Activated T-cell treated with anti-CD3 and anti-CD28 coated beads for 48 hours (primary cell): ENCODE data around the gene ABT1.

Source experiments
- DNase-seq: peaks from one replicate; pipeline ENCODE4 v3.0.0-alpha.2; 2020; ENCODE audit warnings: low read depth

The ABT1 gene

GRCh38 chr6:26604797-26605196, 8.0 kb downstream of the ABT1 start:
- no peak for DNase-seq

- DNase-seq = no peak
Measured at GRCh38 chr6:26607434-26608230, 10.9 kb downstream of the ABT1 start.

DNA sequence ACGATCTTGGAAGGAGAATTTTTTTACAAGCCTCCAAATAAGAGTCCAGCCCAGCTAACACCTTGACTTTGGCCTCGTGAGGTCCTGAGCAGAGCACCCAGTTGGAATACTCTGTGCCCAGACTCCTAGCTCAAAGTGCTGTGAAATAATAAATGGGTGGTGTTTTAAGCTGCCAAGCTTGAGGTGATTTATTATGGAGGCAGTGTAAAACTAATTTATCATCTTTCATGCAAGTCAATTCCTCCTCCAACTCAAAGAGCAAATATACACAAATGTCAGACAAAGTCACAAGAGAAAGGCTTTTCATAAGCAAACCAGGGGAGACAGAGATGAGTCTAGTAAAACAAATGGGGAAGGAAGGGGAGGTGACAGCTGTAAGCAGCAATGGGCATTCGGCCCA, 12.7 kb downstream of the ABT1 start:
- no peak for DNase-seq

DNA sequence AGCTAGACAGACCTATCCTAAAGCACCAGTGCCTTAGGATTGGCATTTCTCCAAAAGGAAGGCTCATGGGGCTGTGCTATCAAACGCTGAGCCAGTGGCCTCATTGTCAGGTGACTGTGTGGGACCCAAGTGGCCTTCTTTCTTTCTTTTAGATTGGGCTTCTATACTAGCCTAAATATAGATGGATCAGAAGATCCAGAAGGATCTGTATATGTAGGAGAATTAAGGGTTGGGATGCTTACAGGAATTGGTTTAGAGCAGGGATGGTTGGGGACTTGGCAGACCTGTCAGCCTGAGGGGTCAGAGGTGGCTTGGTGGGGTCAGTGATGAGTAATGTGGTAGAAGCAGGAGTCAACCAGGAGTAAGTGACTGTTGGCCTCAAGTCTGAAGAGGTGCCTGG, 14.8 kb downstream of the ABT1 start:
- no peak for DNase-seq

GRCh38 chr6:26613201-26613600, 16.4 kb downstream of the ABT1 start:
- no peak for DNase-seq

DNA sequence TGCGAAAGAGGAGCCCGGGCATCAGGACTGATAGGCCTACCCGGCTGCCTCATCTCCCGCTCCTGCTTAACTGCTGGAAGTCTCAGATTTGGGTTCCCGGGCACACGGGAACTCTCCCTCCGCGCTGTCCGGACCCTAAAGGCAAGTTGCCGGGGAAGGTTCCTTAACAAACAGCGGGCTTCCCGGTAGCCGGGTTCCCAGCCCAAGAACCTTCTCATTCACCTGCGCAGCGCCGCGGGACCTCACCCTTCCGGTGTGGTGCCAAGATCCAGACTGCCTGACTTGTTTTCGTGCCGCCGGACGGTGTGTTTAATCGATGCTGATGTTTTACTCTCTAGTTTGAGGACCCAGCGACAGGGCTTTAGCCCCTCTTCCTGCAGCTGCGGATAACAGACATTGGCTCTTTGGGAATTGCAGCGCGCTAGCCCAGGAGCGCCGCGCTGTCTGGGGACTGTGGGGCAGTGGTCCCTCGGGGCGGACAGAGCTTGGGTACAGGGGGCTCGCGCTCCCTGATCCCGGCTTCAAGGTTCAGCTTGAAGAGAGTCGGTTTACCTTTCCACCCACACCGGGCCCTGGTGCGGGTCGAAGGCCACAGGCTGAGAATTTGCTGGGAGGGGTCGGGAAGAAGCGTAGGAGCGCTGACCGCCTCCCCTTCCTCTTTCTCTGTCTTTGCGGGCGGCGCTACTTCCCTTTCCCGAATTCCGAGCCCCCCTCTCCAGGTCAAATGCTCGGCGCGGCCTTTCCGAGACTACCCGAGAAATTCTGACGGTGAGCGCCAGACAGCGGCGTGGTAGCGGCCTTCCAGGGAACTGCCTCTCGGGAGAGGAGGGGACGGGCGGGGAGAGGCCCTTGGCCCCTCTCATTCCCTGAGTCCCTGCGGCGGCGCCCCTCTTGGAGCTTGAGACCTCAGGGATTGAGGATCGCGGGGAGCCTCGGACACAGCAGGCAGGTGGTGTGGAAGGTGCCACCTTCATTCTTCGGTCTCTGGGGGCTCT, 17.2 kb downstream of the ABT1 start:
- no peak for DNase-seq

- DNase-seq = no peak
Measured at GRCh38 chr6:26623339-26623859, 26.6 kb downstream of the ABT1 start.

DNA sequence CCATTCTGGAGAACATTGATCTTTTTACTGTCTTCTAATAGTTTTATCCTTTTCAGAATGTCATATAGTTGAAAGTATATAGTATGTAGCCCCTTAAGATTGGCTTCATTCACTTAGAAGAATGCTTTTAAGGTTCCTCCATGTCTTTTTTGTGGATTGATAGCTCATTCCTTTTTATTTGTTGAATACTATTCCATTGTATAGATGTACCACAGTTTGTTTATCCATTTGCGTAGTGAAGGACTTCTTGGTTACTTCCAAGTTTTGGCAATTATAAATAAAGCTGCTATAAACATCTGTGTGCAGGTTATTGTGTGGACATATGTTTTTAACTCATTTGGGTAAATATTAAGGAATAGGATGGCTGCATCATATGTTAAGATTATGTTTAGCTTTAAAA, 27.8 kb downstream of the ABT1 start:
- no peak for DNase-seq

- no peak for DNase-seq
Measured at GRCh38 chr6:26627843-26628242, 31.1 kb downstream of the ABT1 start.

DNA sequence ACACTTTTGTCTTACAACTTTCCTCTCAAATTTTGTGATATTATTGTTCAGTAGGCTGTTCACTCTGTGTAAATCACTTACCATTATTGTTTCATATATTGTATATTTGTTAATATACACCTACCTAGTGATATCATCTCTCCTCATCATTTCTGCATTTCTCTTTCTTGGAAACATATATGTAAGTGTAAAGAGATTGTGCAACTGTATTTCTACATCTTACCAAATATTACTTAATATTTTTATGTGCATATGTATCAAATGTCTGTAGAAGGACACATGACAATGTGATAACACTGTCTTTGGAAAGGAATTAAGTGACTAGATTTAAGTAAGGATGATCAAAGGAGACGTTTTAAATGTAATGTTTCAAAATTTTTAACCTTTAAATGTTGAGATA, 32.6 kb downstream of the ABT1 start:
- no peak for DNase-seq

DNA sequence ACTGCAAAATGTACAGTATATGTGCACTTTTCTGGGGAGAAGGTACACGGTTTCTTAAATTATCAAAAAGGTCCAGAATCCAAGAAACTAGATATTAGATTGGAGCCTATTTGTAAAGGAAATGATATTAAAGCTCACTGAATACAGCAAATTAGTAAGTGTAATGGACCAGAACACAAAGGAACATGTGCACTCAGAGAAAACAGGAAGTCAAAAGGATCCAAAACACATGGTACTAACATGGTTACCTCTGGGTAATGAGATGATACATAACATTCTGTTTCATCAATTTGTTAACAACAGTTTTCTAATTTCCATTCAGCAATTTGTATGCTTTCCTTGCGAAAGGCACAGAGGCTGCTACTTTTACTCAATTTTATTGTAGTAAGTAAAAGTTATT, 44.1 kb downstream of the ABT1 start:
- no peak for DNase-seq

- no peak for DNase-seq
Measured at GRCh38 chr6:26646074-26646473, 49.3 kb downstream of the ABT1 start.
